Inflammatory macrophage (primary cell): ENCODE measurements around the gene ASPSCR1.
"Not testable (repeated sequence)": the region's sequence is repeated elsewhere in the genome, so short reads cannot be mapped to it uniquely, and the experiment has no call there.

Experiments
- DNase-seq, 2 donors: peaks; one replicate each; pipeline ENCODE4 v3.0.0-alpha.2; 2020 to 2022

Gene ASPSCR1

GRCh38 chr17:81942167-81942553 is 35.3 kb upstream of the ASPSCR1 start:
- DNase-seq = no peak

GRCh38 chr17:81944858-81945257 is 32.6 kb upstream of the ASPSCR1 start:
- DNase-seq = no peak

DNA sequence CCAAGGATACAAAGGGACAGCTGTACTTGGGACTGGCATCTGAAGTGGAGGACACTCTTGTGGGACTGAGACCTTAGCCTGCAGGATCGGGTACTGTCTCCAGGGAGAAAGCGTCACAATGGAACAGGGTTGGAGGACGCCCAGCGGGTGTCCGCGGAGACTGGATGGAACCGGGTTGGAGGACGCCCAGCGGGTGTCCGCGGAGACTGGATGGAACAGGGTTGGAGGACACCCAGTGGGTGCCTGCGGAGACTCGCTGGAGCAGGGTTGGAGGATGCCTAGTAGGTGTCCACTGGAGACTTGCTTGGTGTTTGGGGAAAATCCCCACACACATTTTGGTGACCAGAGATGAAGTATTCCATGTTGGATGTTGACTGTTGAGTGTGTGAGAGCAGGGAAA is 30.2 kb upstream of the ASPSCR1 start, which contains the start of gene MYADML2:
Gene MYADML2 (minus strand): TSS at position 45 of the 400 bp plus-strand sequence. CDS start 5,492 bp downstream, outside the sequence.
- no peak for DNase-seq

DNA sequence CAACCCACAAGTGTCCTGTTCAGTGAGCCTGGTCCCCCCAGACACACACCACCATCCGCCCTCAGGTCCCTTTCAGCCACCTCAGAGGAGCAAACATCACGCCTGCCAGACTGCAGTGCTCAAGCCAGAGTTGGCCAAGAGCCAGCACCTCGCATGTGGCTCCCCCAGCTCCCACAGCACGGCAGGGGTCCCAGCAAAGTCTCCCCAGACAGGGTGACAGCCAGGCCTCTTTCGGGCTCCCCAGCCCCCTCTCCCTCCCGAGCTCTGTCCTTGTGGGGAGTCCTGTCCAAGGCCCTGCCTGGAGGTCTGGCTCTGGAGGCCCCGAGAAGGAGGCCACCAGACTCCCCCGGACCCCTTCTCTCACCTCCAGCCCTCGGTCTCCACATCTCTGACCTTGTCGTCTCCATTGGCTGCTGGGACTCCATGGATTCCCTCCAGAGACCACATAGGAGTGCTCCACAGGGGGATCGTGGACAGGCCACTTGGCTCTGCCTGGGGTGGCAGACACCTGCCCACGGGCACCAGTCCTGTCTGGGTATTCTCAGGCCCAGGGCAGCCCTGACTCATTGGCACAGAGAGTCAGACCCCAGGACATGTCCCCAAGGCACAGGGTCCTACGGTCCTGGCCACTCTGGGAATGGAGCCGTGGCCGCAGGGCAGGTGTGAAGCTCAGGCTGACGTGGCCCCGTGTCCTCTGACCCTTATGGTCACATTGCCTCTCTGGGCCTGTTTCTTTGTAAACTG is 28.6 kb upstream of the ASPSCR1 start:
- DNase-seq = no peak

DNA sequence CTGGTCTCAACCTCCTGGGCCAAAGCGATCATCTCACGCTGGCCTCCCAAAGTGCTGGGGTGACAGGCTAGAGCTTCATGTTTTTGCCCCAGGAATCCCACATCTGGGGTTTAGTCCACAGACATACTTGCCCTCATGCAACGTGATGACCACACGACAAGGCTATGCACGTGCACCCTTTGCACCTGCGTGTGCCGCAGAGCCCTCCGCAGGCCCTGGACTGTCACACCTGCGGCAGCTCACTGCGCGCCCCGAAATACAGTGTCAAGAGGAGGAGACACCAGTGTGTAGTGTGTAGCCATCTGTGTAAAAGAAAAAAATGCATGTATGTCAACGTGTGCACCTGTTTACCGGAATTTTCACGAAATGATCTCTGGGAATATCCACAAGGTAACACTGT is 26.9 kb upstream of the ASPSCR1 start:
- DNase-seq = no peak

DNA sequence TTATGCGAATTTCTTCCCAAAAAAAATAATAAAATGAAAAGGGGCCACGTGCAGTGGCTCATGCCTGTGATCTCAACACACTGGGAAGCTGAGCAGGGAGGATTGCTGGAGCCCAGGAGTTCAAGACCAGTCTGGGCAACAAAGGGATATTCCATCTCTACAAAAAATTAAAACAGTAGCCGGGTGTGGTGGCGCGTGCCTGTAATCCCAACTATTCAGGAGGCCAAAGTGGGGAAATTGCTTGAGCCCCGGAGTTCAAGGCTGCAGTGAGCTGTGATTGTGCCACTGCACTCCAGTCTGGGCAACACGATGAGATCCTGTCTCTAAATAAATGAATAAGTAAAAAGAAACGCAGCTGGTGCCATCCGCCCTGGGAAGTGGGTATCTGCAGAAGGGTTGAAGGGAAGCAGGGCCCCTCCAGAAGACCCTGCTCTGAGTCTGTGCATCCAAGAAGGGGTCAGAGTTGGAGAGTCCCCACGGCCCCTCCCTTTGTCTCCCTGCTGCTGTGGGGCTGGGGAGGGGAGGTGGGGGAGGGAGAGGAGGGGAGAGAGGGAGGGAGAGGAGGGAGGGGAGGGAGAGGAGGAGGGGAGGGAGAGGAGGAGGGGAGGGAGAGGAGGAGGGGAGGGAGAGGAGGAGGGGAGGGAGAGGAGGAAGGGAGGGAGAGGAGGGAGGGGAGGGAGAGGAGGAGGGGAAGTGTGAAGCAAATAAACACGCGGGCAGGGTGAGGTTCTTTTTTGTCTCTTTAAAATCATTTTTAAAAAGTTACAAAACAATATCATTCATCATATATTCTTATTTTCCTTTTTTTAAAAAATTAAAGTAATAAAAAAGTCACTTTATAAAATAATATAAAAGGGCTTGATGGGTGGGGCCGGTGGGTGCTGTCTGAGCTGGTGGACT is 25.4 kb upstream of the ASPSCR1 start:
- DNase-seq = no peak

DNA sequence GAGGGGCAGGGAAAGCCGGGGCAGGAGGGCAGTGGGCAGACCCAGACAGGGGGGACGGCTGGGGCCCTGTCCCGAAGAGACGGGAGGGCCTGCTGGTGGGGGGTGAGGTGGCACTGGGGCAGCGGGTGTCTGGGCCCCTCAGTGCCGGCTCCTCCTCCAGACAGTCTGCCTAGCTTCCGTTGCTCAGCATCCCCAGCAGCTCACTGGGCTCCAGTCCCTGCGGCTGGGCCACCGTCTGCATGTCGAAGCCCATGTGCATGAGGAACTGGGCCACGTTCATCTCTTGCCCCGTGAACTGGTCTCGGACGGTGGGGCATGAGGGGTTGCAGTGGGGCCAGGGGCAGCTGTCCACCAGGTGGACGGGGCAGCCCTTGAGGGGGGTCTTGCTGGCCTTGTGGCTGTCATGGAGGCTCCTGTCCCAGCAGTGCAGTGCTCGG is 24.6 kb upstream of the ASPSCR1 start:
- DNase-seq = no peak

- DNase-seq = not testable (repeated sequence)
These were observed 24.0 kb upstream of the ASPSCR1 start for GRCh38 chr17:81953443-81953842.

- no peak for DNase-seq
These were observed 23.0 kb upstream of the ASPSCR1 start for GRCh38 chr17:81954131-81955057.

- no peak for DNase-seq
These were observed 22.3 kb upstream of the ASPSCR1 start for GRCh38 chr17:81955058-81955681.

GRCh38 chr17:81955756-81956544 is 21.5 kb upstream of the ASPSCR1 start:
- DNase-seq = no peak

DNA sequence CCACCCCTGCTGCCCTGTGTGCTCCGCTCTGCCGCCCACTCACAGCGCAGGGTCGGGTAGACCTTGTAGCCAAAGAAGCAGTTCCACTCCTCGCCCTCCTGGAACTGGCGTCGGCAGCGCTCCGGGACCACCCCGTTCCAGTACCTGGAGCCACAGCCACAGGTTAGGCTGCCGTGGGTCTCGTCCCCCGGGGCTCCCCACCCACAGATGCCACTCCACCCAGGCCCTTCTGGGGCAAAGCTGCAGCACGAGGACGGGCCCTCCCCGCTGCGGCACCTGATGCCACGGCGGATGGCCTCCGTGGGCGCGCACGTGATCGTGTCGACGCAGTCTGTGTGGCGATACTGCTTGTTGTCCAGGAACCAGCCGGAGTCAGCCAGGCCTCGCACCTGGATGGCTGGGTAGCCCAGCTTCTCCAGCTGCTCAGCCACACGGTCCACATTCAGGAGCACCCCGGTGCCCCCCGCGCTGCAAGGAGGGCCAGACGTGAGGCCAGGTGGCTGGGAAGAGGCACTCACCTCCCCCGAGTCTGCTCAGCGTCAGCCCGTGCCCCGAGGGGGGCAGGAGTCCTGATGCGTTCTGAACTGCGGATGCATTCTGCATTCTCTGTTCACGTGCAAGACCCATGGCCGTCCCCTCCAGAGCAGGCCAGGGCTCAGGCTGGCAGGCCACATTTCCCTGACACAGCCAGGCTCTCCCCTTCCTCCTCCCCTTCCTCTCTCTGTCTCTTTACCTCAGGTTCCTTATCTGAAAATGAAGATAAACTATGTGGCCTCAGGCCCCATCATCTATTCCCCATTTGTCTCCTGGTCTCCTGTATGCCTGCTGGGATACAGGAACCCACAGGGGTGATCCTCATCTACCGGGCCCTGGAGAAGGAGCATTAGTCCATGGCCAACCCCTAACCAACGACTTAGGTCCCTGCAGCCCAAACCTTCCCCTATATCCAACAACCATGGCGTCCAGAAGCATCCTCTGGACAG is 20.5 kb upstream of the ASPSCR1 start:
- DNase-seq = no peak

- no peak for DNase-seq
These were observed 19.6 kb upstream of the ASPSCR1 start for GRCh38 chr17:81957691-81958432.

GRCh38 chr17:81958633-81959342 is 18.6 kb upstream of the ASPSCR1 start:
- DNase-seq = no peak

GRCh38 chr17:81959362-81960129 is 17.9 kb upstream of the ASPSCR1 start:
- DNase-seq = peak; percentile 61 to 69

DNA sequence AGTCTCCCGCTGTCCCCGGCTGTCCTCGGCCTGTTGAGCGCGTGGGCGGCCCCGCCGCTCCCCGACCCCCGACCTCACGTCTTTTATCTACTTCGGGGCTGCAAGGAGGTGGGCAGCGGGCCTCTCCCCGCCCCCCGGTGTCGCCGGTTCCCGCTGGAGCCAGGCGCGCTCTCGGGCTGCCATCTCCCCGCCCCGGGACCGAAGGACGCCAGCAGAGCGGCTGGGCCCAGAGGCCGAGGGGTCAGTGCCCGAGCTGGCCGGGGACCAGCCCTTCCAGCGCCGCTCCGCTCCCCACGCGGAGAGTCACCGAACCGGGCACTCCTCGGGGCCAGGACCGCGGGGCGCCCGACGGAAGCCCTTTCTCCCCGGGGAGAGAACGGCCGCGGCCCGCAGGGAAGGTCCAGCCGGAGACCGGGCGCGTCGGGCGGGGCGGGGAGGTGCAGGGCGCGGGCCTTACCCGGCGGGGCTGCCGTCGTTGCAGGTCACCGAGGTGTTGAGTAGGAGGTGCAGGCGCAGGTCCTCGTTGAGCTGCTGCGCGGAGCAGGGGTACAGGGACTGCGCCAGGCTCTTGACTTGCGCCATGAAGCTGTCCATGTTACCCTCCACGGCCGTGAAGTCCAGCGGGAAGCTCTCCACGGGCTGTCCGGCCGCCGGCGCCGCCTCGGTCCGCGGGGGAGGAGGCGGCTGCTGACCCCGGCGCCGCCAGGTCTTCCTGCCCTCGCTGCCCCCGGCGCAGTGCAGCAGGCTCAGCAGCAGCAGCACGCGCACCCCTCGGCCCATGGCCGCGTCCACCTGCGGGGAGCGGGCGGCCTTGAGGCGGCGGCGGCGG is 17.1 kb upstream of the ASPSCR1 start:
- no peak for DNase-seq

GRCh38 chr17:81961087-81961511 is 16.3 kb upstream of the ASPSCR1 start, which contains the start of gene NOTUM:
Gene NOTUM, minus strand, starts transcription at chr17:81961187. Its CDS starts 278 bp downstream, at chr17:81960909.
- no peak for DNase-seq
